Esophagus squamous epithelium (tissue), 4 donors: ENCODE data around the gene COL27A1.

Source experiments
- POLR2A ChIP-seq, 4 donors: fragments of 450-650 bp; IDR thresholded peaks; one replicate each; pipeline ENCODE4 v1.6.1; 2017; ENCODE audit warnings: antibody characterized with exemption in 4 of 4, mild to moderate bottlenecking in 4 of 4, moderate library complexity in 3 of 4
- TF ChIP-seq, protein P1 (sequence below), 6 experiments: fragments of 450-650 bp in 4 of 6; fragments of 200-600 bp in 2 of 6; sonication (generic) in 2 of 6; IDR thresholded peaks; one replicate each; pipeline ENCODE4 v1.5.1; 2016 to 2019; ENCODE audit warnings: antibody characterized with exemption in 6 of 6, mild to moderate bottlenecking in 4 of 6, moderate library complexity in 4 of 6

DNA sequence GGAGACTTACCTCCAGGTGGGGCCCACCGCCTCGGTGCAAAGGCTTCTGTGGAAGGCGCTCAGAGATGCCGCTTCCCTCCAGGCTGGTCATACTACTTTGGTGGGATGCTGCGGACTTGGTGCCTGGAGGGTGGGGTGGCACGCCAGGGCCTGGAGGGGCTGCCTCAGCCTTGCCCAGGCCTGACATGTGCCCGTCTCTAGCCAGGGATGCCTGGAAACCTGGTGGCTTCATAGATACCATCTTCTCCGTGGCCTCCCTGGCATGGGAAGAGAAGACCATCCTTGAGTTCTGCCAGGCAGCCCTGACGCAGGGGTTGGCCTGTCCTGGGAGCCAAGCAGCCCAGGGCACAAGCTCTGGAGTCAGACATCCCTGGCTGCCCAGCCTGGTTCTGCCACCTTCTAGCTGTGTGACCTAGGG is 202.6 kb downstream of the COL27A1 start:
- TF ChIP-seq, protein P1, sequence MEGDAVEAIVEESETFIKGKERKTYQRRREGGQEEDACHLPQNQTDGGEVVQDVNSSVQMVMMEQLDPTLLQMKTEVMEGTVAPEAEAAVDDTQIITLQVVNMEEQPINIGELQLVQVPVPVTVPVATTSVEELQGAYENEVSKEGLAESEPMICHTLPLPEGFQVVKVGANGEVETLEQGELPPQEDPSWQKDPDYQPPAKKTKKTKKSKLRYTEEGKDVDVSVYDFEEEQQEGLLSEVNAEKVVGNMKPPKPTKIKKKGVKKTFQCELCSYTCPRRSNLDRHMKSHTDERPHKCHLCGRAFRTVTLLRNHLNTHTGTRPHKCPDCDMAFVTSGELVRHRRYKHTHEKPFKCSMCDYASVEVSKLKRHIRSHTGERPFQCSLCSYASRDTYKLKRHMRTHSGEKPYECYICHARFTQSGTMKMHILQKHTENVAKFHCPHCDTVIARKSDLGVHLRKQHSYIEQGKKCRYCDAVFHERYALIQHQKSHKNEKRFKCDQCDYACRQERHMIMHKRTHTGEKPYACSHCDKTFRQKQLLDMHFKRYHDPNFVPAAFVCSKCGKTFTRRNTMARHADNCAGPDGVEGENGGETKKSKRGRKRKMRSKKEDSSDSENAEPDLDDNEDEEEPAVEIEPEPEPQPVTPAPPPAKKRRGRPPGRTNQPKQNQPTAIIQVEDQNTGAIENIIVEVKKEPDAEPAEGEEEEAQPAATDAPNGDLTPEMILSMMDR (IDR thresholded peaks at IDR 0.05): no peak
- TF ChIP-seq POLR2A (IDR thresholded peaks at IDR 0.05): no peak
